GM12878 (cell line): ENCODE results near the gene SUSD1.

ENCODE experiments used
- EGR1 ChIP-seq, 2 experiments: IDR thresholded peaks; 1 replicate in 1 of 2; 2 replicates in 1 of 2; pipeline ENCODE4 v1.6.1; 2011 to 2012; ENCODE audit warnings: low read depth in 2 of 2, low read length in 2 of 2, borderline replicate concordance in 1 of 2, mild to moderate bottlenecking in 1 of 2, moderate library complexity in 1 of 2
- EZH2 ChIP-seq: IDR thresholded peaks from 2 replicates; pipeline ENCODE4 v1.6.1; 2012; ENCODE audit warnings: low read depth, mild to moderate bottlenecking, control low read depth, inconsistent platforms, low read length, borderline replicate concordance; ENCODE audit not compliant: control insufficient read depth
- RAD21 ChIP-seq: IDR thresholded peaks from 2 replicates; pipeline ENCODE4 v1.6.1; 2011; ENCODE audit warnings: mild to moderate bottlenecking, low read depth, low read length, moderate library complexity; ENCODE audit not compliant: insufficient read depth
- TF ChIP-seq, protein P1 (sequence below), 3 experiments: IDR thresholded peaks in 2 of 3; conservative IDR thresholded peaks in 1 of 3; 2 replicates each; pipeline ENCODE4 v1.5.1; 2011; ENCODE audit warnings: low read depth in 3 of 3, low read length in 3 of 3, mild to moderate bottlenecking in 3 of 3, control low read depth in 2 of 3, moderate library complexity in 2 of 3, inconsistent platforms in 1 of 3, mixed read lengths in 1 of 3; ENCODE audit not compliant: control insufficient read depth in 2 of 3, insufficient read depth in 1 of 3; ENCODE audit errors: extremely low read depth in 1 of 3

DNA sequence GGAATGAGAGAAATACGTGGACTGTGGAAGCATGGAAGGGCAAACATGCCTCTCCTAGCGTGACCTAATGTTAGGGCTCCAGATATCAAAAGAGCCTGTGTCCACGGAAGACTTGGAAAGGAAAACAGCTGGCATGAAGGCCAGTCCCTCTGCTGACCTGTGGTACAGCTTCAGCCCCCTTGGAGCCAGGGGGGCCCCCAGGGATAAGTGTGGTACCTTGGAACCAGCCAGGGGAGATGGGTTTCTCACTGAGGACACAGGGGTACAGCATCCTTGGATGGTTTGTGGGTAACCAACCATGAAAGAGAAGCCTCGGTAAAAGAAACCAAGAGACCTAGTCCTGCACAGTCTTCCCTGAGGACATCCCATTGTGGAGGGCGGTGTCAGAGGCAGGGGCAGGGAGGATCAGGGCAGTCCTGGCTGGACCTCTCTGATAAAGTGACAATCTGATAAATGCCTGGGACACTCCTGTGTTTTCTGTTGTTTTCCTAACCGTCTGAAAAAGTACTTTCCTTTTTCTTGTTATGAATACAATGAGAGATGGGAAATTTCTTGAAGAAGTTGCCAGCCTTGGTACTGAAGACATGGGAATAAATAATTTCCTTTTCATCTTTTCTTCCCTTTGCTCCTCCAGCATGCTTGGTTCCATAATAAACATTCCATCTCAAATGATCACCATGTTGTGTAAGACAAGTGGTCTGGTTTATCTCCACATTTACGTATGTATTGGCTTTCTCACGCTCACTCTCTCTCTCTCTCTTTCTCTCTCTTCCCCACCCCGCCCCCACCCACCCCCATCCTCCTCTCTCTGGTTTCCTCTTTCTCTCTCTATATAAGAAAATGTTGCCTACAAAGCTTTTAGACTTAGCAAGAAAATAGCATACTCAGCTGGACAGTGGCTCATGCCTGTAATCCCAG, 102.1 kb downstream of the SUSD1 start:
- TF ChIP-seq RAD21: no peak
- no peak for TF ChIP-seq EZH2
- TF ChIP-seq, protein P1, sequence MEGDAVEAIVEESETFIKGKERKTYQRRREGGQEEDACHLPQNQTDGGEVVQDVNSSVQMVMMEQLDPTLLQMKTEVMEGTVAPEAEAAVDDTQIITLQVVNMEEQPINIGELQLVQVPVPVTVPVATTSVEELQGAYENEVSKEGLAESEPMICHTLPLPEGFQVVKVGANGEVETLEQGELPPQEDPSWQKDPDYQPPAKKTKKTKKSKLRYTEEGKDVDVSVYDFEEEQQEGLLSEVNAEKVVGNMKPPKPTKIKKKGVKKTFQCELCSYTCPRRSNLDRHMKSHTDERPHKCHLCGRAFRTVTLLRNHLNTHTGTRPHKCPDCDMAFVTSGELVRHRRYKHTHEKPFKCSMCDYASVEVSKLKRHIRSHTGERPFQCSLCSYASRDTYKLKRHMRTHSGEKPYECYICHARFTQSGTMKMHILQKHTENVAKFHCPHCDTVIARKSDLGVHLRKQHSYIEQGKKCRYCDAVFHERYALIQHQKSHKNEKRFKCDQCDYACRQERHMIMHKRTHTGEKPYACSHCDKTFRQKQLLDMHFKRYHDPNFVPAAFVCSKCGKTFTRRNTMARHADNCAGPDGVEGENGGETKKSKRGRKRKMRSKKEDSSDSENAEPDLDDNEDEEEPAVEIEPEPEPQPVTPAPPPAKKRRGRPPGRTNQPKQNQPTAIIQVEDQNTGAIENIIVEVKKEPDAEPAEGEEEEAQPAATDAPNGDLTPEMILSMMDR (IDR thresholded peaks at IDR 0.05 in 2 of 3, conservative IDR thresholded peaks at IDR 0.05 in 1 of 3; ENCODE audit: control insufficient read depth in 2 of 3, extremely low read depth in 1 of 3, insufficient read depth in 1 of 3, low read depth in 3 of 3, low read length in 3 of 3): no peak
- no peak for TF ChIP-seq EGR1 (IDR thresholded peaks at IDR 0.05; ENCODE audit: borderline replicate concordance in 1 of 2, low read depth in 2 of 2, low read length in 2 of 2)
